Measurements from ENCODE around the gene KRTAP10-3. TPM values are rescaled to one million over a fixed set of nuclear protein-coding genes. Genes with fewer than 3 reads are reported as not detected.

Gene KRTAP10-3
- total and polyA plus RNA-seq, 9 of the 15 experiments (the other 6 are each of a cell fraction or from before 2014, with no cell fraction given): not detected

- Histone ChIP-seq H3K9ac (ENCODE audit: insufficient read depth in 1 of 2, low read depth in 2 of 2, low read length in 2 of 2) (no peak overlapping the region), H3K9me1 (ENCODE audit: control insufficient read depth, insufficient read depth, low read length) (no peaks in the 10 kb centered on the region), H3K9me3 (replicated peaks; ENCODE audit: control insufficient read depth, insufficient read depth, low read depth, low read length) (no peaks in the 10 kb centered on the region; the same call in 1 of the 2 replicates), H3K36me3 (ENCODE audit: control insufficient read depth, insufficient read depth, low read length) (no peaks in the 10 kb centered on the region), H3K4me2 (ENCODE audit: insufficient read depth, low read length) (no peak overlapping the region), H2AFZ (ENCODE audit: low read depth, low read length) (no peak overlapping the region), H3K4me1 (replicated peaks in 1 of 2; ENCODE audit: control insufficient read depth in 2 of 2, insufficient read depth in 2 of 2, low read length in 2 of 2) (peaks cover 0 to 16% of the 10 kb centered on the region in 2 experiments; a peak in 1 of 5 replicates), H4K20me1 (replicated peaks; ENCODE audit: control insufficient read depth, insufficient read depth, low read length) (no peaks in the 10 kb centered on the region), H3K79me2 (ENCODE audit: control insufficient read depth, insufficient read depth, low read length) (no peaks in the 10 kb centered on the region), H3K4me3 (no peak overlapping the region), H3K27ac (ENCODE audit: extremely low read depth, low read depth, low read length) (no peak overlapping the region), H3K27me3 (ENCODE audit: control insufficient read depth in 2 of 2, insufficient read depth in 2 of 2, low read length in 2 of 2) (peaks cover 9 to 43% of the 10 kb centered on the region in 2 experiments; a peak in 4 of 5 replicates)
- ChIA-PET CTCF (ENCODE audit: low intra/inter-chr PET ratio) (no interaction called here), POLR2A (interaction anchor here (0.6 kb wide), 1 partner anchor 11 kb away, joined by 3 read pairs; no protein-coding TSS in a partner anchor)
- WGBS (ENCODE audit: insufficient coverage, low coverage, missing lambda C conversion rate): 0% methylated on average over 8 of the region's 8 CpGs
- FAIRE-seq (no peak), DNase-seq (ENCODE audit: extremely low read depth in 1 of 4, low spot score in 3 of 4) (no peak), ATAC-seq (no peak)
- TF ChIP-seq BHLHE40 (IDR thresholded peaks at IDR 0.05; ENCODE audit: low read length): 0 out of 2 replicates have a peak, but pooled peaks have one; percentile 14
- no peak for TF ChIP-seq AFF4 (CRISPR knock-in tag; IDR thresholded peaks at IDR 0.05)
- in situ Hi-C loops (cut with MboI): no loop called here
- no TSS peak for BruUV-seq (replicated peaks)
- intact Hi-C loops (cut with micrococcal nuclease): no loop called here
Observed at GRCh38 chr21:44603911-44604310, 45.3 kb upstream of the KRTAP10-3 start.
